ENCODE results near the gene ADAMTSL3.

ADAMTSL3 gene, protein sequence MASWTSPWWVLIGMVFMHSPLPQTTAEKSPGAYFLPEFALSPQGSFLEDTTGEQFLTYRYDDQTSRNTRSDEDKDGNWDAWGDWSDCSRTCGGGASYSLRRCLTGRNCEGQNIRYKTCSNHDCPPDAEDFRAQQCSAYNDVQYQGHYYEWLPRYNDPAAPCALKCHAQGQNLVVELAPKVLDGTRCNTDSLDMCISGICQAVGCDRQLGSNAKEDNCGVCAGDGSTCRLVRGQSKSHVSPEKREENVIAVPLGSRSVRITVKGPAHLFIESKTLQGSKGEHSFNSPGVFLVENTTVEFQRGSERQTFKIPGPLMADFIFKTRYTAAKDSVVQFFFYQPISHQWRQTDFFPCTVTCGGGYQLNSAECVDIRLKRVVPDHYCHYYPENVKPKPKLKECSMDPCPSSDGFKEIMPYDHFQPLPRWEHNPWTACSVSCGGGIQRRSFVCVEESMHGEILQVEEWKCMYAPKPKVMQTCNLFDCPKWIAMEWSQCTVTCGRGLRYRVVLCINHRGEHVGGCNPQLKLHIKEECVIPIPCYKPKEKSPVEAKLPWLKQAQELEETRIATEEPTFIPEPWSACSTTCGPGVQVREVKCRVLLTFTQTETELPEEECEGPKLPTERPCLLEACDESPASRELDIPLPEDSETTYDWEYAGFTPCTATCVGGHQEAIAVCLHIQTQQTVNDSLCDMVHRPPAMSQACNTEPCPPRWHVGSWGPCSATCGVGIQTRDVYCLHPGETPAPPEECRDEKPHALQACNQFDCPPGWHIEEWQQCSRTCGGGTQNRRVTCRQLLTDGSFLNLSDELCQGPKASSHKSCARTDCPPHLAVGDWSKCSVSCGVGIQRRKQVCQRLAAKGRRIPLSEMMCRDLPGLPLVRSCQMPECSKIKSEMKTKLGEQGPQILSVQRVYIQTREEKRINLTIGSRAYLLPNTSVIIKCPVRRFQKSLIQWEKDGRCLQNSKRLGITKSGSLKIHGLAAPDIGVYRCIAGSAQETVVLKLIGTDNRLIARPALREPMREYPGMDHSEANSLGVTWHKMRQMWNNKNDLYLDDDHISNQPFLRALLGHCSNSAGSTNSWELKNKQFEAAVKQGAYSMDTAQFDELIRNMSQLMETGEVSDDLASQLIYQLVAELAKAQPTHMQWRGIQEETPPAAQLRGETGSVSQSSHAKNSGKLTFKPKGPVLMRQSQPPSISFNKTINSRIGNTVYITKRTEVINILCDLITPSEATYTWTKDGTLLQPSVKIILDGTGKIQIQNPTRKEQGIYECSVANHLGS (N-terminal part only)

DNA sequence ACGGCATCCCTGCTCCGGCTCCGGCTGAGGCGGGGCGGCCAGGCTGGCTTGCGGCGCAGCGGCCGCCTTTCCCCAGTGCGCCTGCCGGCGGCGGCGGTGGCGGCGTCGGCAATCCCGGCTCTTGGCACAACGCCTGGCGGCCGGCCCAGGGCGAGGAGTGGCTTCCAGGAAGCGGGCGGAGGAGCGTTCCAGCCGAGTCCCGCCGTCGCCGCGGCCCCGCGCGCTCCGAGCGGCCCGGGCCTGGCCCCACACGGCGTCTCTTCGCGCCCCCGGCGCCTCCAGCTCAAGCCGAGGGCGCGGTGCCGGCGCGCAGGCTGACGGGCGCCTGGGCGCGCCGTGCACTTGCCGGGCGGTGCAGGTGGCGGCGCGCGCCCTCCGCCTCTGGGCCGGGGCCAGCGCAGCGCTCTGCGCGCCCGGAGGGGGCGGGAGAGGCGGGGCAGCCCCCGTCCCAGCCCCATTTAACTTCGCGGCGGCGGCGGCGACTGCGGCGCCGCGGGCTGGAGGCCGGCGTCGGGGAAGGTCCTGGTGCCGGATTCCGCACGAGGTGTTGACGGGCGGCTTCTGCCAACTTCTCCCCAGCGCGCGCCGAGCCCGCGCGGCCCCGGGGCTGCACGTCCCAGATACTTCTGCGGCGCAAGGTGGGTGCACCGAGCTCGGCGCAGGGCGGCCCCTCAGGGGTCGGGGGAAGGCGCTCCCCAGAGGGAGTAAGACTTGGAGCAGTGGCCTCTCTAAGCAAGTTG lies at the start of gene ADAMTSL3:
Gene ADAMTSL3, plus strand, starts transcription at position 485 of the 740 bp plus-strand sequence. CDS start 1,639 bp downstream, outside the sequence.
- no peak for DNase-seq

DNA sequence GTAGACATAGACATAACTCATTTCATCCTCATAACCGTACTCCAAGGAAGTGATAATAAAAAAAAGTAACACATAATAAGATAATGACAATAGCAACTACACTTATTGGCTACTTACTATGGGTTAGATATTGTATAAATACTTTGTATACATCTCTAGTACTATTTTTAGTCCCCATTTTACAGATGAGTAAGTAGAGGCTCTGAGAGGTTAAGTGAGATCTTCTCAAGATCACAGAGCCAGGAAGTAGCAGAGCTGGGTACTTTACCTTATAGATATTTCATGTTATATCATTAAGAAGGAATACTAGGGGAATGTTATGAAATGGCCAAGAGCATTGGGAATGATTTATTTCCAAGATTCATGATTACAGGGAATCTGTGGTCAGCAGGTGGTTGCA lies 49.4 kb upstream of the ADAMTSL3 start:
- no peak for DNase-seq

DNA sequence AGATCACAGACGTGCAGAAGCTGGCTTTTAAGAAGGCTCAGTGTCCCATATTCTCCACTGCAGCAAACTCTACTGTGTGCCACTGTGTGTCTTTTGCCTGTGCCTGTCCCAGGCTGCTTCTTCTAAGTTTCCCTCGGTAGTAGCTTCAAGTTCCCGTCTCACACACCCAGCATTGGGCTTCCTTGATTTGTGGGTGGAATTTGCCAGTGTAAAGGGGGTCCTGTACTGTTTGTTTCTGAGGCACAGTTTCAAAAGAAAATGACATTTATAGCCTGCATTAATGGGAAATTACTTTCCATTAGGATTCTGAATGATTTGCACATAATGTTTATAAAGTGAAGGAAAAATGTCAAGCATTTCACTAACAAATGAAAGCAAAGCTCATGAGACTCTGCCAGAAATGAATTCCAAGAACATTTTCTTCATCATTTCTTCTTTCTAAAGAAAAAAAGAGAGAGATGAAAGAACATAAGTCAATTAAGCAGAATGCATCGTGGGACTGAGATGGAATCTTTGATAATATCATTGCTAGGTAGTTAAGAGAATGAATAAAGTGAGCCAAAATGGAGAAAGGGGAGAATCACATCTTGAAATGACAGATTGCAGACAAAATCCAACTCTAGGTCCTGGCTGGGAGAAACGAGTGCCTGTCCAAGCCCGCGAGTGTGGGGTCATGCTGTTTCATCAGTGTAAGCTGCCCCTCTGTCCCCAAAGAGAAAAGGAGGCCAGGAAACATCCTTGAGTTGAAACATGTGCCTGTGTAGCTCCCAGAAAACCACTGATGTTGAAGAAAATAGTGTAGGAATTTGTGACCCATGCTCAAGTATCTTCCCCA lies 48.6 kb upstream of the ADAMTSL3 start:
- no peak for DNase-seq

DNA sequence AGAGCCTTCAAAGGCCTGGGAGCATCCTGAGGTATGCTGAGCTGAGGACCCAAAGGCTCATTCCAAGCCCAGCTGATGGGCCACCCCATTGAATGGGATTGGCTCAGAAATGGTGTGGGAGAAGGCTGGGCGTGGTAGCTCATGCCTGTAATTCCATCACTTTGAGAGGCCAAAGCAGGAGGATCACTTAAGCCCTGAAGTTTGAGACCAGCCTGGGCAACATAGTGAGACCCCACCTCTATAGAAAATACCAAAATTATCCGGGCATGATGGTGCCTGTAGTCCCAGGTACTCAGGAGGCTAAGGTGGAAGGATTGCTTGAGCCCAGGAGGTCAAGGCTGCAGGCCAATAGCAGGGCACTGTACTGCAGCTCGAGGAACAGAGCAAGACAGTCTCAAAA lies 43.8 kb upstream of the ADAMTSL3 start:
- DNase-seq, result no peak

DNA sequence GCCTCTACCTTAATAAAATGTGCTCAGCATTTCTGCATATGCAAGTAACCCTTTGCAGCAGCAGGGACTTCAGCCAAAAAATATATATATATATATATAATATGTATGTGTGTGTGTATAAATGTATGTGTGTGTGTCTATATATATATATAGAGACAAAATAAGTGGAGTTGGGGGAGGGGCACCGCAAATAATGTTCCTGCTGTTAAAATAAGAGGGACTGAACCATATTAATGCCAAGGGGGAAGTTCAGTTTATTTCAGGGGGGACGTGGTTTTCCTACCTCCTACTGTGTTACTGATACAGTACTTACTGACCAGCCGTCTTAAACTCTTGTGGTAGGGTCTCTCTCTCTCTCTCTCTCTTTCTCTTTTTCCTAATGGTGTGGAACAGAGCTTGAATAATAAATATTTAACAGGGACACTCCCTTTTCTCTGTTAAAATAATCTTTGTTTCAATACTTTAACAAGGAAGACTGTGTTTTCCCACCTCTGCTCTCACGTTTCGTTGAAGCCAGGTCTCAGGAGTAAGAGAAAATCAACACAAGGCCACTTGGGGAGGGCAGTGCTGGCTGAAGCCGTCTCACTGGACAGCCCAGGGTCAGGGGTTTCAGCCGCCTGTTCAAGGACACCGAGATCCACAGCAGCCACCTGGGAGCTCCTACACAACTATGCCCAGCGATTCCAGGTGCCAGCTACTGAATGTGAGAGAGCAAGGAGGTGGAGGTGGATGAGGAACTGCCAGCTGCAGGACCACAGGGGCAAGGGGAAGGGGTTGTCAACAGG lies 42.8 kb upstream of the ADAMTSL3 start:
- no peak for DNase-seq

DNA sequence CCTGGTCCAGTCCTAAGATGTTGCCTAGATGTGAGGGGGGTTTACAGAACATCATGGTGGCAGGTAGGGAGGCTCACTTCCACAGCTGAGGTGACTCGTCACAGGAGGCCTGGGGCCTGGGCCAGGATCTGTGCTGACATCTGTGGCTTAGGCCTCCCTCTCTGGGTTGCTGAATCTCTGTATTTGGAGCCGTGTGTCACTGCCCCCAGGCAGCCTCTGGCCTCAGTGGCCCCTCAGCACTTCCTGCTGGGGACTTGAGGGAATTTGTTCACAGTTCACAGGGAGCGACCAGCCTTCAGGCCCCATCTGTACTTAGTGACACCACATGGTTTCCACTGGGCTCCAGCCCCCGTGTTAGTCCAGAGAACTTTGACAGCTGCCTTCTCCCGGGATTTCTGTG lies 41.7 kb upstream of the ADAMTSL3 start:
- no peak for DNase-seq

DNA sequence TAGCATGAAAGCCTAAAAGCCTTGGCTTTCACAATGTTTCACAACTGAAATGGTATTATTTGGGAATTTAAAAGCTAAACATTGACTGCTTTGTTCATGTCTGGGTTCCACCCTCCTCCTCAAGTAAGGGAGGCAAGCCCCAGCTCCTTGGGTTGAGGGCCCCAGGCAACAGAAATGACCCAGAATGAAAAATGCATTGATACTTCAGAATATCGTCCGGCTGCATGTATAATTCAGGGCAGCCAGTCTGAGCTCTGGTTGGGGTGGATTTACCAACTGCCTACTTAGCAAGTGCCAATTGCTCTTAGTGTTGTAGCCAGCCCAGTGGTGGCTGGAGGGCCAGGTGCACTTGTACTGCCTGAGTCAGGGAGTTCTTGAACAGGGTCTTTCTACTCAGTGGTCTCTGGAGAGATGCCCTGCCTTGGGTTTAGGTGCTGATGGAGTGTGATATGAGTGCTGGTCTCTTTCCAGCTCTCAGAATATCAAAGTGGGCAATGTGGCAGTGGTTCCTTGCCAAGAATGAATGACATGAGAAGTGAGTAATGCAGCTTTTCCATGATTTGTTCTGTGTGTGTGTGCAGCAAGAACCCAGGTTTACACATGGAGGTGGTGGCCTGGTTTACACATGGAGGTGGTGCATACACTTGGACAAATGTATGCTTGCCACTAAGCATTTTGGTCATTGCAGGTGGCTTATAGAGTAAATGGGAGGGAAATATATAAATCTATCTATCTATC lies 40.9 kb upstream of the ADAMTSL3 start:
- no peak for DNase-seq

DNA sequence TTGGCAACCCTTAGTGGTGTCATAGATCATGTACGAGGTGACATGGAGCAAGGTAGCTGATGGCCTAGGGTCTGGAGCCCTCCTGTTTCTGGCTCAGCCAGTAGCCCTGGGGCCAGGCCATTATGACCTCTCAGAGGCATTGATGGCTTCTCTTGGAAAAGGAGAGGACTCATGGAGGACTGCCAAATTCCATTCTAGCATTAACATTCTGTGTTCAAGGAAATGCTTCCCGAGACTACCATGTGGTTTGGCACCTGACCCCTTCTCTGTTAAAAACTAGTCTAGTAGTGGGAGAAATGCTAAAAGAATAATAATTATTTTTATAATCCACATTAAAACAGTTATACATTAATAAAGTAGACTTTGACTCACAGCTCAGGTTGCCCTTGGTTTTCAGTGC lies 40.2 kb upstream of the ADAMTSL3 start:
- no peak for DNase-seq

DNA sequence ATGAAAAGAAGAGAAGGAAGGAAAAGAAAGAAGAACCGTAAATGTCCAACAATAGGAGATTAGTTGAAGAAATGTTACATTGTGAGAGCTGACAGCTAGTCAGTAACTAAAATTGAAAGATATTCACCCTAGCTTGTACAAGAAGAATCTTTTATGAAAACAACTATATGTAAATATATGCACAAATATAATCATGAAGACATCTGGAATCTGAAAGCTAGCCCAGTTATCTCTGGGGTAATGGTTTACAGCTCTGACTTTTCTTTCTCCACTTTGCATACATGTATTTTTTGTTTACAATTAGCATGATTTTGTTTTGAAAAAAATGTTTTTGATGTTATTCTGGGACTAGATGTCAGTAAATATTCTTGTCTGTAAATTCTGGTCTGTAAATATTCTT lies 37.1 kb upstream of the ADAMTSL3 start:
- no peak for DNase-seq

DNA sequence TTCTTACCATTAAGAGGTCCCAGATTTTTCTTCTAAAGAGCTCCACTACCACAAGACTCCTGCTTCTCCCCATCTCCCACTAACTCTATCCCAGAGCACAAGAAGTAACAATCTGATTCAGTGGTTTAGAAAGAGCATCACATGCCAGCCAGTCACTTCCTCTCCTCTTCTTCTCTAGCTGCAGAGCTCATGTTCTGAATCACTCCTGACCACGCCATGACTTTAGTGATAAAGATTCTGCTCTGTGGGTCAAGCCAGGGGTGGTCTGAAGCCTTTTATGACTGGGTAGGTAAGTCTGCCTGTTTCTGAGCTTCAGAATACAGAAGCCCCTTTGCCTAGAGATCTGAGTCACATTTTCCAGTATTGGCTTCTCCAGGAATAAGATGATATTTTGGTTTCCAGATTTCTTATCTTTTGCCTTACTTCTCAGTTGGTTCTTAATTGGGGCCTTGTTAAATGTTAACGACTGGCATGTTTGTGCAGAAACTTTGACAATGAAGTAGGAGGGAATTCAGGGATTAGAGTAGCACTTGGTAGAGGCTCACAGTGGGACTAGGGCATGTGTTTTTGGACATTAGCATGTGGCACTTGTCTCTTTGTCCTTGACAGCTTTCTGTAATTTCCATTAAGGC lies 27.6 kb upstream of the ADAMTSL3 start:
- no peak for DNase-seq

DNA sequence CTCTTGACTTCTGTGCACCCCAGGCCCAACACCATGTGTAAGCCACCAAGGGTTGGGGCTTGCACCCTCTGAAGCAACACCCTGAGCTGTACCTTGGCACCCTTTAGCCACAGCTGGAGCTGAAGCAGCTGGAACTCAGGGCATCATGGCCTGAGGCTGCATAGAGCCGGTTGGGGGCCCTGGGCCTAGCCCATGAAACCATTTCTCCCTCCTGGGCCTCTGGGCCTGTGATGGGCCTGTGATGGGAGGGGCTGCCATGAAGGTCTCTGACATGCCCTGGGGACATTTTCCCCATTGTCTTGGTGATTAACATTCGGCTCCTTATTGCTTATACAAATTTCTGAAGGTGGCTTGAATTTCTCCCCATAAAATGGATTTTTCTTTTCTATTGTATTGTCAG lies 22.4 kb upstream of the ADAMTSL3 start:
- DNase-seq, result no peak

DNA sequence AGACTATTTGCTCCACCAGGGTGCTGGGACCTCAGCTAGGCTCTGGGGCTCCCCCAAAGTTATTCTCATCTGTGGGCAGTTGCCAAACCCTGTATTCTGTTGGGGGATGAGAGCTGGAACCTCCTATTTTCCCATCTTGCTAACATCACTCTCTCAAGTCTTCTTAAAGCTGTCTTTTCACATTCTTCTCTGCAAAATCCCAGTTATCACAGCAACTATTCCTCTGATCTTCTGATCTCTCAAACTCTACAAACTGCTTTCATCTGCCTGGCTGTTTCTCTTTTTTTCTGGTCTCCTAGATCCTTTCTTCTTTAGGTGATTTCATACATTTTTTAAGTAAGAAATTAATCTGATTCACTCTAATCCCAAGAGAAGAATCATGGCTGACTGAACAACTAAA lies 10.7 kb upstream of the ADAMTSL3 start:
- DNase-seq, result no peak

DNA sequence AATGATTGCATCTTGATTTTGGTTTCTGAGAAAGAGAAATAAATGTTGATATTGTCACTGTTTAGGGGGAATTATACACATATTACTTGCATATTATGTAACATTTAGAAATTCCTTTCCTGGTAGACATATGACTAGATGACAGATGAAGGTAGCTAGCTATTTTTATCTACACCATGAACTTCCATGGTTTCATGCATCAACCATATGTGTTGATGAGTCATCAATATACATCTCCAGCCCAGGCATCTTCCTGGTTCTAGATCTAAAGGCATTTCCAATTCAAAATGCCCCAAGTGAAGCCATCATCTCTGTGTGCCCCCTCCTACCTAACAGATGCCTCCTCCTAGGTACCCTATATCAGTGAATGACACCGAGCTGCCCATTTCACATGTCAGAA lies 9.5 kb upstream of the ADAMTSL3 start:
- no peak for DNase-seq

DNA sequence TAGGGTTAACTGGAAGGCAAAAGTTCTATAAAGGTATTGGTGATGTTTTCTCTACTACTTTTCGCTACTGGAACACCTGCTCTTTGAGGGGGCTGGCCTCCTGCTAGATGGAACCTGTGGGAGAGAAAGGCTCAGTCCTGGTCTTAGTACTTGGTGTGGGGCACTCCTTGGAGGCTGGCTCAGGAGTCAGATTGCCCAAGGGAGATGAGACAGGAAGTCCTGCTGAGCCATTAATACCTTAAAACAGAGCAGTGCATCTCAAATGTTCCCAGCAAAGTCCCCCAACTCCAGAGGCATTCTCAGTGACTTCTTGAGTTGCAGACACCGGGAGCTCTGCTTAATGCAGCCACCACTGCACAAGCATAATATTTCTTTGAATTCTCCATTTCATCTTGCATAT lies 3.1 kb upstream of the ADAMTSL3 start:
- DNase-seq, result no peak

DNA sequence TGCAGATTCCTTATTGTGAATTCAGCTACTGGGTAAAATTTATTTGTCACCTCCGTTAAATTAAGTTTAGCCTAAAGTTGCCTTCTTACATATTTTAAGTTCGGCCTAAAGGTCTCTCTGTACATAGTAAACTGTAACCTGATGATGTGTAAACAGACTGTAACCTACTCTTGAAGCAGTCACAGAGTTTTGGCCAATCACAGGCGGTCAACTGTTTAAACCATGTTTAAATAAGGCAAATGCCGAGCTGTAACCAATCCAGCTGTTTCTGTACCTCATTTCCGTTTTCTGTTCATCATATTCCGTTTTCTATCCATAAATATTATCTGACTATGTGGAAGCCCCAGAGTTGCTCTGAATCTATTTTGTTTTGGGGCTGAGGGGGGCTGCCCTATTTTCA lies 2.4 kb upstream of the ADAMTSL3 start:
- no peak for DNase-seq

DNA sequence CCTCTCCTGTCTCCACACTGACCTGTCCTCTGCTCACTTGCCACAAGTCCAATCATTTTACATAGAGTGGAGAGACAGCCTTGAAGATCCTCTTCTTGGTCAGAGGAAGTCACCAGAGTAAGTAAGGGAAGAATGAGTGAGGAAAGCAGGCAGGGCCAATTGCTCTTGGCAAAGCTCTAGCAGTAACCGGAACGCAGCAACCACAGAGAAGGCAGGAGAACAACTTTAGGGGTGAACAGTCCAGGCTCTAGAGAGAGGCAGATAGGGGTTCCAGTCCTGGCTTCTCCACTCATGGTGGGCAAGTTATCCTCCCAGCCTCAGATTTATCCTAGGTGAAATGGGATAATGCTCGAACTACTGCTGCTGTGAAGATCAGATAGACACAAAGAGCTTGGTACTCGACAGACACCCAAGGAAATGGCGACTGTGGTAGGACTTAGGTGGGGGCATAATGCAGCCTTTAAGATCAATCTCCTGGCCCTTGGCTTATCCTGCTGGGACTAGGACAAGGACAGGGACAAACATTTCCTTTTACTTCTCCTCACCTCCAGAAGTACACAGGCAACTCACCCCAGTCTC lies 1.2 kb upstream of the ADAMTSL3 start:
- no peak for DNase-seq

DNA sequence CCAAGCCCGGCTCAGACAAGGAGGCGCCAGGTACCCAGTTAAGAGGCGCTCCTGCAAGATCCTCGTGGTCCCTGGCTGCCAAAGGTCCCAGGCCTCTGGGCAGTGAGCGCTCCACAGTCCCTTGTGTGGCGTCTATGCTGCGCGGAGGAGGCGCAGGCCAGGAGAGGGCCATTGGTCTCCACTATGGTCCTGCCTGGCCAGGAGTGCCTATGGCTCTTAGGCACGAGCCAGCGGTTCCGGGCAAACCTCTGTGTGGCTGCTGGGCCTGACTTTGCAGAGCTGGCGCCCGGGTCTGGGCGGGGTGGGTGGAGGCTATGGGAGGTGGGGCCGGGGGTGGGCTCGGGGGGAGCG lies 660 bp upstream of the ADAMTSL3 start:
- DNase-seq, result no peak

DNA sequence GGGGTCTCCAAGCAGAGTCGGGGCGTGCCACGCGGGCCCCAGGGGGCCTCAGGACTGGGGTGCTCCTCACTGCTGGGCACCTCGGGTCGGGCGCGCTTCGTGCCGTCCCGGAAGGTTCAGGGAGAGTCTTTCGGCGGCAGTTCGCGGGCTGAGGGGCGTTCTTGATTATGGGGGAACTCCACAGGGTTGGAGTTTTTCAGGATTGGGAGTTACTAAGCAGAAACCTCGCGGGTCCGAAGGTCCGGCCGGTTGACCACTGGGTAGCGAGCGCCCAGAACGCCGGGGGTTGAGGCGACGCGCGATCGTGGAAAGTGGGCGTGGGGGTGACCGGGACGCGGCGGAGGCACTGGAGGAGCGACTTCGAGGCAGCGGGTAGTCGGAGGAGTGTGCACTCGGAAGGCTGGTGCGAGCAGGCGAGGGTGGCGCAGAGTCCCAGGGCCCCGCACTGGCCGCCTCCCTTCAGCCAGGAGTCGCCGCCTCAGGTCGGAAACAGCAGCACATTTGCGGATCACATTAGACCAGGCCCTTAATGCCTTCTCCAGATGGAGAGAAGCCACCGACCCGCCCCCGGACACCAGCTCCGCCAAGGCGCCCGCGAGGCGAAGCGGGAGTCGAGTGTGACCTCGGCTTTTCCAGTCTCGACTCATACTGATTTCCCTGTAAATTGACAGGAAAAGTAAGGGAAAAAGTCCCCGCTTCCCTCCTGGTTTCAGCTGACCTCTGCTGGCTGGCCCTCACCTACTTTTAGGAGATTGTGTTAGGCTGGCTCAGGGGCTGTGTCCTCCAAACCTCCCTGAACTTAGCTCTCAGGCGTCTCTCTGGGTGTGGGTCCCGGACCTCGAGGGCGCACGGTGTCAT lies 685 bp downstream of the ADAMTSL3 start:
- no peak for DNase-seq
